NCI-H446 treated with DMSO at 0.1 percent for 48 hours (cell line): ENCODE measurements around the gene SNRPB2.
A peak's percentile ranks its signal among the peaks of the same experiment; 100 is the strongest.

Source experiments
- DNase-seq: peaks from one replicate; lab custom pipeline; 2025; lab: John Stamatoyannopoulos, UW

SNRPB2 gene

GRCh38 chr20:16729565-16730460, at the start of gene SNRPB2:
Gene SNRPB2 (plus strand): TSS chr20:16730026. CDS start chr20:16731703, 1,677 bp downstream.
- peak; percentile 91 for DNase-seq

- DNase-seq: no peak
Measured at GRCh38 chr20:16684416-16684815, 45.4 kb upstream of the SNRPB2 start.

GRCh38 chr20:16689906-16690305, 39.9 kb upstream of the SNRPB2 start:
- DNase-seq: no peak

GRCh38 chr20:16691381-16691780, 38.4 kb upstream of the SNRPB2 start:
- no peak for DNase-seq

- no peak for DNase-seq
Measured at GRCh38 chr20:16692009-16692408, 37.8 kb upstream of the SNRPB2 start.

- DNase-seq: no peak
Measured at GRCh38 chr20:16692442-16692841, 37.4 kb upstream of the SNRPB2 start.

GRCh38 chr20:16693278-16693677, 36.5 kb upstream of the SNRPB2 start:
- no peak for DNase-seq

- no peak for DNase-seq
Measured at GRCh38 chr20:16694161-16694560, 35.7 kb upstream of the SNRPB2 start.

GRCh38 chr20:16695628-16696027, 34.2 kb upstream of the SNRPB2 start:
- no peak for DNase-seq

GRCh38 chr20:16699293-16699692, 30.5 kb upstream of the SNRPB2 start:
- no peak for DNase-seq

GRCh38 chr20:16701296-16701695, 28.5 kb upstream of the SNRPB2 start:
- no peak for DNase-seq

GRCh38 chr20:16703570-16703969, 26.3 kb upstream of the SNRPB2 start:
- DNase-seq: no peak

- no peak for DNase-seq
Measured at GRCh38 chr20:16707674-16708073, 22.2 kb upstream of the SNRPB2 start.

- DNase-seq: peak; percentile 72
Measured at GRCh38 chr20:16708602-16709001, 21.2 kb upstream of the SNRPB2 start.

GRCh38 chr20:16709017-16709416, 20.8 kb upstream of the SNRPB2 start:
- DNase-seq: no peak

GRCh38 chr20:16710781-16711180, 19.0 kb upstream of the SNRPB2 start:
- no peak for DNase-seq

- no peak for DNase-seq
Measured at GRCh38 chr20:16711661-16712258, 18.1 kb upstream of the SNRPB2 start.

GRCh38 chr20:16712511-16712947, 17.3 kb upstream of the SNRPB2 start:
- no peak for DNase-seq

GRCh38 chr20:16713066-16713465, 16.8 kb upstream of the SNRPB2 start:
- DNase-seq: no peak

GRCh38 chr20:16714242-16714641, 15.6 kb upstream of the SNRPB2 start:
- no peak for DNase-seq

- DNase-seq: peak; percentile 44
Measured at GRCh38 chr20:16714751-16715150, 15.1 kb upstream of the SNRPB2 start.

GRCh38 chr20:16719421-16719820, 10.4 kb upstream of the SNRPB2 start:
- DNase-seq: no peak

GRCh38 chr20:16729080-16729479, 746 bp upstream of the SNRPB2 start:
- no peak for DNase-seq
